CD4-positive, alpha-beta T cell (primary cell): Measurements from ENCODE around the gene UNC13B. TPM values are rescaled to one million over a fixed set of nuclear protein-coding genes. Genes with fewer than 3 reads are reported as not detected.

Experiments used
- ATAC-seq: fragments of 200-7000 bp; cut with Tn5 transposase; one replicate; pipeline ENCODE4 v1.10.0; 2022; ENCODE audit warnings: mild to moderate bottlenecking; ENCODE audit not compliant: poor library complexity
- CTCF ChIA-PET: fragments of 350-600 bp; sonication (Branson Sonifier 250); formaldehyde crosslinking; loops from one replicate; lab custom pipeline; 2021; ENCODE audit warnings: antibody characterized with exemption, inconsistent platforms; lab: Charles Lee
- POLR2A ChIA-PET: fragments of 350-600 bp; sonication (Branson Sonifier 250); formaldehyde crosslinking; loops from one replicate; lab custom pipeline; 2021; ENCODE audit warnings: antibody characterized with exemption, inconsistent platforms; lab: Charles Lee
- DNase-seq, 14 experiments: peaks; one replicate each; pipeline ENCODE4 v3.0.0-alpha.2; 2013 to 2020; ENCODE audit warnings: mixed read lengths in 2 of 14
- H3K27ac ChIP-seq, 2 donors: one replicate each; pipeline versions ENCODE4 v1.5.1 to v1.7.0; 2013; ENCODE audit warnings: low read length in 2 of 2, low read depth in 1 of 2, mild to moderate bottlenecking in 1 of 2
- H3K27me3 ChIP-seq, 2 experiments: 1 replicate in 1 of 2; 2 replicates in 1 of 2; pipeline versions ENCODE4 v1.6.1 to v1.7.0; 2013; ENCODE audit warnings: low read length in 2 of 2, control low read depth in 1 of 2, mild to moderate bottlenecking in 1 of 2, moderate library complexity in 1 of 2; ENCODE audit not compliant: insufficient read depth in 2 of 2, control insufficient read depth in 1 of 2
- H3K36me3 ChIP-seq: one replicate; pipeline ENCODE4 v1.6.1; 2013; ENCODE audit warnings: low read length, control low read depth; ENCODE audit not compliant: insufficient read depth
- H3K4me1 ChIP-seq: one replicate; pipeline ENCODE4 v1.6.1; 2013; ENCODE audit warnings: low read length, control low read depth; ENCODE audit not compliant: insufficient read depth
- H3K4me3 ChIP-seq: one replicate; pipeline ENCODE4 v1.5.1; 2013; ENCODE audit warnings: mild to moderate bottlenecking, low read length, moderate library complexity
- H3K9me3 ChIP-seq, 2 experiments: 1 replicate in 1 of 2; 2 replicates in 1 of 2; pipeline versions ENCODE4 v1.6.1 to v1.7.0; 2013; ENCODE audit warnings: low read length in 2 of 2, mild to moderate bottlenecking in 2 of 2, control low read depth in 1 of 2, moderate library complexity in 1 of 2; ENCODE audit not compliant: control insufficient read depth in 1 of 2, insufficient read depth in 1 of 2
- H3K27ac Mint-ChIP-seq: one replicate; pipeline ENCODE4 v1.8.0; 2020; ENCODE audit warnings: mixed read lengths
- H3K27me3 Mint-ChIP-seq: one replicate; pipeline ENCODE4 v1.8.0; 2021; ENCODE audit warnings: mixed read lengths
- H3K36me3 Mint-ChIP-seq: one replicate; pipeline ENCODE4 v1.8.0; 2021; ENCODE audit warnings: low read depth, mixed read lengths
- H3K4me1 Mint-ChIP-seq: one replicate; pipeline ENCODE4 v1.8.0; 2021; ENCODE audit warnings: low read depth, mixed read lengths
- H3K4me3 Mint-ChIP-seq: one replicate; pipeline ENCODE4 v1.8.0; 2020; ENCODE audit warnings: mild to moderate bottlenecking, mixed read lengths
- H3K9me3 Mint-ChIP-seq: one replicate; pipeline ENCODE4 v1.8.0; 2020; ENCODE audit warnings: mixed read lengths
- intact Hi-C, 2 experiments: fragments of 100-400 bp; cut with DNase I in 1 of 2; cut with micrococcal nuclease in 1 of 2; formaldehyde crosslinking; loops; one replicate each; pipeline versions ENCODE4 v1.15.1 to v1.9.0; 2023 to 2025; cut with DNase I, micrococcal nuclease
- total RNA-seq, 174 experiments: library from RNA in 2 of 174; stranded (reverse) in 2 of 174; gene quantifications; one replicate each; pipeline ENCODE4 v1.2.3 and lab custom pipeline; 2021 to 2026
- TF ChIP-seq, protein P1 (sequence below): fragments of 200-600 bp; IDR thresholded peaks from one replicate; pipeline ENCODE4 v1.8.0; 2022; ENCODE audit warnings: antibody characterized with exemption, mild to moderate bottlenecking

The UNC13B gene
- total RNA-seq, 2 experiments from 2014 or later: 0.38 to 0.84 TPM

DNA sequence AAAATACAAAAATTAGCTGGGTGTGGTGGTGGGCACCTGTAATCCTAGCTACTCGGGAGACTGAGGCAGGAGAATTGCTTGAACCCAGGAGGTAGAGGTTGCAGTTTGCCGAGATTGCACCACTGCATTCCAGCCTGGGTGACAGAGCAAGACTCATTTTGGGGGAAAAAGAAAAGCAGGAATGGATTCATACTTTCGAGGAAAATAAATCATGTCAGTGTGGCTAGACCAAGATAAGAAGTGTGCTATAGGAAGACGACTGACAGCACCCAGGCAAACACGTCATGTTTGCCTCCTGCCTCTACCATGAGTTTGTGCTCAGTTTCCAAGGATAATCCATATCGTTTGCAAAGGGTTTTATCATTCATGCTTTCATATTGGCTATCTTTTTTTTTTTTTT, 26.9 kb upstream of the UNC13B start:
- POLR2A ChIA-PET: no interaction called here
- Histone ChIP-seq H3K9me3 (peaks cover 0 to 12% of the 10 kb centered on the region in 2 experiments), H3K36me3 (no peaks in the 10 kb centered on the region), H3K4me3 (no peak overlapping the region), H3K27ac (no peak overlapping the region), H3K4me1 (no peaks in the 10 kb centered on the region), H3K27me3 (no peaks in the 10 kb centered on the region)
- DNase-seq (no peak), ATAC-seq (no peak)
- Mint-ChIP-seq H3K4me1 (no peaks in the 10 kb centered on the region), H3K9me3 (peaks cover 2% of the 10 kb centered on the region), H3K27me3 (no peaks in the 10 kb centered on the region), H3K27ac (no peak overlapping the region), H3K36me3 (no peaks in the 10 kb centered on the region), H3K4me3 (no peak overlapping the region)
- TF ChIP-seq, protein P1, sequence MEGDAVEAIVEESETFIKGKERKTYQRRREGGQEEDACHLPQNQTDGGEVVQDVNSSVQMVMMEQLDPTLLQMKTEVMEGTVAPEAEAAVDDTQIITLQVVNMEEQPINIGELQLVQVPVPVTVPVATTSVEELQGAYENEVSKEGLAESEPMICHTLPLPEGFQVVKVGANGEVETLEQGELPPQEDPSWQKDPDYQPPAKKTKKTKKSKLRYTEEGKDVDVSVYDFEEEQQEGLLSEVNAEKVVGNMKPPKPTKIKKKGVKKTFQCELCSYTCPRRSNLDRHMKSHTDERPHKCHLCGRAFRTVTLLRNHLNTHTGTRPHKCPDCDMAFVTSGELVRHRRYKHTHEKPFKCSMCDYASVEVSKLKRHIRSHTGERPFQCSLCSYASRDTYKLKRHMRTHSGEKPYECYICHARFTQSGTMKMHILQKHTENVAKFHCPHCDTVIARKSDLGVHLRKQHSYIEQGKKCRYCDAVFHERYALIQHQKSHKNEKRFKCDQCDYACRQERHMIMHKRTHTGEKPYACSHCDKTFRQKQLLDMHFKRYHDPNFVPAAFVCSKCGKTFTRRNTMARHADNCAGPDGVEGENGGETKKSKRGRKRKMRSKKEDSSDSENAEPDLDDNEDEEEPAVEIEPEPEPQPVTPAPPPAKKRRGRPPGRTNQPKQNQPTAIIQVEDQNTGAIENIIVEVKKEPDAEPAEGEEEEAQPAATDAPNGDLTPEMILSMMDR: no peak
- intact Hi-C loops: no loop called here
- CTCF ChIA-PET: no interaction called here

DNA sequence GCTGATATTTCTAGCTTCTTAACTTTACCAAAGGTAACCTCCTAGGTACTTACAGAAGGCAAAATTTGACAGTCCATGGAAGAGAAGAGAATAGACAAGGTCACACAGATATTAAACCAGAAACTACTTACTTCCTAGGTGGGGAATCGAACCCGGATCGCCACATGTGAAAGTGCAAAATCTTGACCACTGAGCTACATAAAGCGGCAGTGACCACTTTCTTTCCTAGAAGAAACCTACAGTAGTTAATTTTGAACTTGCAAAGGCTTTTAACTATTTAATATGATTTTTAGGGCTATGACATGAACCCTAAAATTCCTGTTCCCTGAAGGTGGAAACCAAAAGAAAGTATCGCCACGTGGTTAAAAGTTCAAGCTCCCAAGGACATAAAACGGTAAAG, 25.8 kb upstream of the UNC13B start:
- H3K9me3 Mint-ChIP-seq: peaks cover 2% of the 10 kb centered on the region
- no peak overlapping the region for H3K27ac ChIP-seq
- H3K9me3 ChIP-seq: peaks cover 0 to 12% of the 10 kb centered on the region in 2 experiments
- H3K4me1 ChIP-seq: no peaks in the 10 kb centered on the region
- no peaks in the 10 kb centered on the region for H3K36me3 ChIP-seq
- ChIA-PET CTCF (interaction anchor here (0.7 kb wide), 1 partner anchor 244 kb away, joined by 3 read pairs; no protein-coding TSS in a partner anchor), POLR2A (no interaction called here)
- H3K4me1 Mint-ChIP-seq: no peaks in the 10 kb centered on the region
- H3K4me3 Mint-ChIP-seq: no peak overlapping the region
- no peaks in the 10 kb centered on the region for H3K27me3 Mint-ChIP-seq
- intact Hi-C loops: no loop called here
- H3K4me3 ChIP-seq: no peak overlapping the region
- H3K36me3 Mint-ChIP-seq: peaks cover 4% of the 10 kb centered on the region
- DNase-seq: no peak
- ATAC-seq: no peak
- TF ChIP-seq, protein P1: no peak
- H3K27me3 ChIP-seq: no peaks in the 10 kb centered on the region
- no peak overlapping the region for H3K27ac Mint-ChIP-seq

DNA sequence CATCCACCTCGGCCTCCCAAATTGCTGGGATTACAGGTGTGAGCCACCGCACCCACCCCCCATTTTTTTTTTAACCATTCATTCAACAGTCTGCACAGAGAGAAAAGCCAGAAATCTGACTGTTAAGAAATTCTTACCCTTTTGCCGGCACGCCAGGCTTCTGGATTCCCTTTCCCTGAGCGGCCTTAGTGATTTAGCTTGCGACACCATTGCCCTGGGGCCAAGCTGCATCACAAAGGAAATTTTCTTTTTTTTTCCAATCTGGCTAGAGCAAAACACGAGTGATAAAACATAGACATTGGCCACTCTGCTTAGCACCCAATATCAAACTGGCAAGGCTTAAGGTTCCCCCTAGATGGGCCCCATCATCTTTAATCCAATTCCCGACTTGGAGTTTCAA, 24.9 kb upstream of the UNC13B start:
- H3K27me3 ChIP-seq: peaks cover 0 to 2% of the 10 kb centered on the region in 2 experiments
- POLR2A ChIA-PET: no interaction called here
- DNase-seq: no peak
- H3K4me1 Mint-ChIP-seq: no peaks in the 10 kb centered on the region
- TF ChIP-seq, protein P1: no peak
- peaks cover 4% of the 10 kb centered on the region for H3K36me3 Mint-ChIP-seq
- H3K9me3 ChIP-seq: peaks cover 7 to 19% of the 10 kb centered on the region in 2 experiments
- no peaks in the 10 kb centered on the region for H3K27me3 Mint-ChIP-seq
- H3K27ac Mint-ChIP-seq: no peak overlapping the region
- intact Hi-C loops: no loop called here
- no peak for ATAC-seq
- H3K4me1 ChIP-seq: no peaks in the 10 kb centered on the region
- H3K4me3 Mint-ChIP-seq: no peak overlapping the region
- peaks cover under 1% of the 10 kb centered on the region for H3K9me3 Mint-ChIP-seq
- no peaks in the 10 kb centered on the region for H3K36me3 ChIP-seq
- no peak overlapping the region for H3K4me3 ChIP-seq
- CTCF ChIA-PET: no interaction called here
- no peak overlapping the region for H3K27ac ChIP-seq
